ENCODE data around the gene KNG1. TPM values are rescaled to one million over a fixed set of nuclear protein-coding genes. Genes with fewer than 3 reads are reported as not detected.

KNG1 gene
- total RNA-seq (ENCODE audit: unreplicated experiment), result not detected
- long read RNA-seq, result 0 reads

GRCh38 chr3:186717039-186717457 is at the start of gene KNG1:
Gene KNG1, plus strand, starts transcription at chr3:186717359. Its CDS starts 184 bp downstream, at chr3:186717543.
- no peak for DNase-seq (ENCODE audit: low spot score)

GRCh38 chr3:186668426-186668825 is 48.7 kb upstream of the KNG1 start:
- Mint-ChIP-seq H3K27me3 (ENCODE audit: unreplicated experiment) (peaks cover 5% of the 10 kb centered on the region), H3K4me3 (ENCODE audit: unreplicated experiment) (no peak overlapping the region), H3K9me3 (ENCODE audit: unreplicated experiment) (no peaks in the 10 kb centered on the region), H3K36me3 (ENCODE audit: low read depth, unreplicated experiment) (no peaks in the 10 kb centered on the region), H3K4me1 (ENCODE audit: unreplicated experiment) (peaks cover 6% of the 10 kb centered on the region), H3K27ac (ENCODE audit: unreplicated experiment) (no peak overlapping the region)
- DNase-seq (ENCODE audit: low spot score), result no peak
- TF ChIP-seq CTCF (IDR thresholded peaks at IDR 0.05; ENCODE audit: unreplicated experiment), result no peak

More at GRCh38 chr3:186717039-186717457, at the start of gene KNG1:
- Mint-ChIP-seq H3K4me3 (ENCODE audit: unreplicated experiment) (no peak within 1 kb of the TSS), H3K4me1 (ENCODE audit: unreplicated experiment) (no peaks in the 10 kb centered on the region), H3K27ac (ENCODE audit: unreplicated experiment) (no peak within 1 kb of the TSS), H3K27me3 (ENCODE audit: unreplicated experiment) (no peaks in the 10 kb centered on the region), H3K9me3 (ENCODE audit: unreplicated experiment) (no peaks in the 10 kb centered on the region), H3K36me3 (ENCODE audit: low read depth, unreplicated experiment) (no peaks in the 10 kb centered on the region)
- TF ChIP-seq CTCF (IDR thresholded peaks at IDR 0.05; ENCODE audit: unreplicated experiment), result no peak

- DNase-seq (ENCODE audit: low spot score), result no peak
- Mint-ChIP-seq H3K27me3 (ENCODE audit: unreplicated experiment) (peaks cover 3% of the 10 kb centered on the region), H3K27ac (ENCODE audit: unreplicated experiment) (no peak overlapping the region), H3K9me3 (ENCODE audit: unreplicated experiment) (no peaks in the 10 kb centered on the region), H3K4me1 (ENCODE audit: unreplicated experiment) (no peaks in the 10 kb centered on the region), H3K36me3 (ENCODE audit: low read depth, unreplicated experiment) (no peaks in the 10 kb centered on the region), H3K4me3 (ENCODE audit: unreplicated experiment) (no peak overlapping the region)
- no peak for TF ChIP-seq CTCF (IDR thresholded peaks at IDR 0.05; ENCODE audit: unreplicated experiment)
Observed at GRCh38 chr3:186669378-186670084, 47.6 kb upstream of the KNG1 start.

- TF ChIP-seq CTCF (IDR thresholded peaks at IDR 0.05; ENCODE audit: unreplicated experiment), result no peak
Observed at GRCh38 chr3:186670155-186670554, 47.0 kb upstream of the KNG1 start.

GRCh38 chr3:186671051-186671450 is 46.1 kb upstream of the KNG1 start:
- no peak for TF ChIP-seq CTCF (IDR thresholded peaks at IDR 0.05; ENCODE audit: unreplicated experiment)
- H3K9me3 Mint-ChIP-seq (ENCODE audit: unreplicated experiment), result no peaks in the 10 kb centered on the region
- H3K4me1 Mint-ChIP-seq (ENCODE audit: unreplicated experiment), result no peaks in the 10 kb centered on the region
- no peak overlapping the region for H3K27ac Mint-ChIP-seq (ENCODE audit: unreplicated experiment)
- no peaks in the 10 kb centered on the region for H3K36me3 Mint-ChIP-seq (ENCODE audit: low read depth, unreplicated experiment)
- H3K27me3 Mint-ChIP-seq (ENCODE audit: unreplicated experiment), result peaks cover 3% of the 10 kb centered on the region
- DNase-seq (ENCODE audit: low spot score), result no peak
- no peak overlapping the region for H3K4me3 Mint-ChIP-seq (ENCODE audit: unreplicated experiment)

More at GRCh38 chr3:186670155-186670554, 47.0 kb upstream of the KNG1 start:
- Mint-ChIP-seq H3K4me3 (ENCODE audit: unreplicated experiment) (no peak overlapping the region), H3K27ac (ENCODE audit: unreplicated experiment) (no peak overlapping the region), H3K27me3 (ENCODE audit: unreplicated experiment) (peaks cover 3% of the 10 kb centered on the region), H3K36me3 (ENCODE audit: low read depth, unreplicated experiment) (no peaks in the 10 kb centered on the region), H3K4me1 (ENCODE audit: unreplicated experiment) (no peaks in the 10 kb centered on the region), H3K9me3 (ENCODE audit: unreplicated experiment) (no peaks in the 10 kb centered on the region)
- no peak for DNase-seq (ENCODE audit: low spot score)
